MM.1S (cell line): Measurements from ENCODE around the gene SLC38A1.
A peak's percentile ranks its signal among the peaks of the same experiment; 100 is the strongest.

ENCODE experiments used
- DNase-seq: peaks from one replicate; pipeline ENCODE4 v3.0.0-alpha.2; 2015
- H2AFZ ChIP-seq: fragments of 300-600 bp; sonication (generic); 2 replicates; pipeline ENCODE4 v1.6.0; 2016; ENCODE audit warnings: antibody characterized with exemption, low read length
- H3F3A ChIP-seq: fragments of 300-600 bp; sonication (generic); 2 replicates; pipeline ENCODE4 v1.6.1; 2016; ENCODE audit warnings: mild to moderate bottlenecking, antibody characterized with exemption, low read length, moderate library complexity, mixed read lengths; ENCODE audit not compliant: insufficient read depth
- H3K27ac ChIP-seq: fragments of 300-600 bp; sonication (generic); 2 replicates; pipeline ENCODE4 v1.5.1; 2016; ENCODE audit warnings: mild to moderate bottlenecking, low read length
- H3K27me3 ChIP-seq: fragments of 300-600 bp; sonication (generic); replicated peaks from 2 replicates; pipeline ENCODE4 v1.6.0; 2016; ENCODE audit warnings: low read length; ENCODE audit not compliant: insufficient read depth
- H3K36me3 ChIP-seq: fragments of 300-600 bp; sonication (generic); replicated peaks from 2 replicates; pipeline ENCODE4 v1.6.1; 2016; ENCODE audit warnings: mild to moderate bottlenecking, low read length, mixed read lengths; ENCODE audit not compliant: insufficient read depth
- H3K4me1 ChIP-seq: fragments of 300-600 bp; sonication (generic); 2 replicates; pipeline ENCODE4 v1.6.1; 2016; ENCODE audit warnings: low read length, mixed read lengths
- H3K4me2 ChIP-seq: fragments of 300-600 bp; sonication (generic); 2 replicates; pipeline ENCODE4 v1.6.0; 2016; ENCODE audit warnings: low read depth, low read length
- H3K4me3 ChIP-seq: fragments of 300-600 bp; sonication (generic); 2 replicates; pipeline ENCODE4 v1.5.1; 2016; ENCODE audit warnings: low read length, mixed read lengths
- H3K79me2 ChIP-seq: fragments of 300-600 bp; sonication (generic); 2 replicates; pipeline ENCODE4 v1.6.1; 2016; ENCODE audit warnings: mixed run types, low read length, mixed read lengths
- H3K9ac ChIP-seq: fragments of 300-600 bp; sonication (generic); 2 replicates; pipeline ENCODE4 v1.6.1; 2016; ENCODE audit warnings: low read length, mixed read lengths
- H3K9me2 ChIP-seq: fragments of 300-600 bp; sonication (generic); replicated peaks from 2 replicates; pipeline ENCODE4 v1.6.1; 2016; ENCODE audit warnings: mild to moderate bottlenecking, low read length, mixed read lengths; ENCODE audit not compliant: insufficient read depth
- H3K9me3 ChIP-seq: fragments of 300-600 bp; sonication (generic); replicated peaks from 2 replicates; pipeline ENCODE4 v1.6.1; 2016; ENCODE audit warnings: mild to moderate bottlenecking, low read length, mixed read lengths; ENCODE audit not compliant: insufficient read depth
- H4K20me1 ChIP-seq: fragments of 300-600 bp; sonication (generic); 2 replicates; pipeline ENCODE4 v1.6.1; 2016; ENCODE audit warnings: mild to moderate bottlenecking, low read length, moderate library complexity, mixed read lengths; ENCODE audit not compliant: insufficient read depth
- EZH2 ChIP-seq: fragments of 300-600 bp; sonication (generic); optimal IDR thresholded peaks from 2 replicates; pipeline ENCODE3; 2017; ENCODE audit warnings: low read depth, mild to moderate bottlenecking, antibody characterized with exemption, low read length, mixed read lengths
- EZH2phosphoT487 ChIP-seq: fragments of 300-600 bp; sonication (generic); IDR thresholded peaks from 2 replicates; pipeline ENCODE4 v1.6.1; 2018; ENCODE audit warnings: antibody characterized with exemption, low read length
- TF ChIP-seq, protein P1 (sequence below): fragments of 300-600 bp; sonication (generic); IDR thresholded peaks from 2 replicates; pipeline ENCODE4 v1.5.1; 2016; ENCODE audit warnings: antibody characterized with exemption, low read length, mixed read lengths

The SLC38A1 gene

DNA sequence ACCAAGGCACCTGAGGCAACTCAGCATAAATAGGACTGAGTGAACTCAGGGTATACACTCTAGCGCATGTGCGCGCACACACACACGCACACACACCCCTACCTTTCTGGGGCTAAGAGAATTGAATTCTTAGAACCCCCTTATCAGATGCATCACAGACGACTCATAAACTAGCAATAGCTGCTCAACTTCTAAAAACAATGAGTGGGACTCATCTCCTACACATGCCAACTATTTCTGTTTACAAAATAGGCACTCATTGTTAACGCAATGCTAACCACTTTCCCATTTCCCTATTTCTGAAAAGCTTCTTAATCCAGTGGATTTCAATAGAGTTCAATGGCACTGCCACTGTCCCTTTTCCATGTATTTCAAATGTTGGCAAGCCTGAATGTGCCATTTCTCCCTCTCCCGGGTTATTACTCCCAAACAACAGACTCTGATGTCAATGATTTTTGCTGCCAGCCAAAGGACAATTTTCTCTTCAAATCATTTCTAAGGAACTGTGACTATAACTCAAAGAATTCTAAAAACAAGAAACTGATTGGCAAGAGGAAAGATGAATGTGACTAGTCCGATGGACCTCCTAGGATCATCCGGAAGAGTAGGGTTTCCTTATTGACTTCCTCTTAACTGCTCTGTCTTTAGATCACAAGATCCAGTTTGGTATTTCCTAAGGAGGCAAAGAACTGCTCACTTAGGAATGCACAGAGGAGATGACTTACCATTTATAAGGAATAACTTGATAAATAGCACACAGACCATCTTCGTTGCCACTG is 48.8 kb downstream of the SLC38A1 start:
- Histone ChIP-seq H4K20me1 (no peaks in the 10 kb centered on the region), H3F3A (peaks cover 54% of the 10 kb centered on the region), H3K9me2 (no peaks in the 10 kb centered on the region), H3K4me2 (peak overlapping the region; percentile 56), H3K27me3 (no peaks in the 10 kb centered on the region), H3K27ac (peak overlapping the region; percentile 95), H3K36me3 (peaks cover 10% of the 10 kb centered on the region; the same call in 1 of the 2 replicates), H3K9me3 (no peaks in the 10 kb centered on the region), H3K9ac (no peak overlapping the region), H3K4me1 (peaks cover 70% of the 10 kb centered on the region), H3K4me3 (no peak overlapping the region), H2AFZ (no peak overlapping the region), H3K79me2 (peaks cover 70% of the 10 kb centered on the region)
- TF ChIP-seq, protein P1, sequence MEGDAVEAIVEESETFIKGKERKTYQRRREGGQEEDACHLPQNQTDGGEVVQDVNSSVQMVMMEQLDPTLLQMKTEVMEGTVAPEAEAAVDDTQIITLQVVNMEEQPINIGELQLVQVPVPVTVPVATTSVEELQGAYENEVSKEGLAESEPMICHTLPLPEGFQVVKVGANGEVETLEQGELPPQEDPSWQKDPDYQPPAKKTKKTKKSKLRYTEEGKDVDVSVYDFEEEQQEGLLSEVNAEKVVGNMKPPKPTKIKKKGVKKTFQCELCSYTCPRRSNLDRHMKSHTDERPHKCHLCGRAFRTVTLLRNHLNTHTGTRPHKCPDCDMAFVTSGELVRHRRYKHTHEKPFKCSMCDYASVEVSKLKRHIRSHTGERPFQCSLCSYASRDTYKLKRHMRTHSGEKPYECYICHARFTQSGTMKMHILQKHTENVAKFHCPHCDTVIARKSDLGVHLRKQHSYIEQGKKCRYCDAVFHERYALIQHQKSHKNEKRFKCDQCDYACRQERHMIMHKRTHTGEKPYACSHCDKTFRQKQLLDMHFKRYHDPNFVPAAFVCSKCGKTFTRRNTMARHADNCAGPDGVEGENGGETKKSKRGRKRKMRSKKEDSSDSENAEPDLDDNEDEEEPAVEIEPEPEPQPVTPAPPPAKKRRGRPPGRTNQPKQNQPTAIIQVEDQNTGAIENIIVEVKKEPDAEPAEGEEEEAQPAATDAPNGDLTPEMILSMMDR: no peak
- TF ChIP-seq EZH2 (no peak), EZH2phosphoT487 (no peak)
- DNase-seq: no peak

DNA sequence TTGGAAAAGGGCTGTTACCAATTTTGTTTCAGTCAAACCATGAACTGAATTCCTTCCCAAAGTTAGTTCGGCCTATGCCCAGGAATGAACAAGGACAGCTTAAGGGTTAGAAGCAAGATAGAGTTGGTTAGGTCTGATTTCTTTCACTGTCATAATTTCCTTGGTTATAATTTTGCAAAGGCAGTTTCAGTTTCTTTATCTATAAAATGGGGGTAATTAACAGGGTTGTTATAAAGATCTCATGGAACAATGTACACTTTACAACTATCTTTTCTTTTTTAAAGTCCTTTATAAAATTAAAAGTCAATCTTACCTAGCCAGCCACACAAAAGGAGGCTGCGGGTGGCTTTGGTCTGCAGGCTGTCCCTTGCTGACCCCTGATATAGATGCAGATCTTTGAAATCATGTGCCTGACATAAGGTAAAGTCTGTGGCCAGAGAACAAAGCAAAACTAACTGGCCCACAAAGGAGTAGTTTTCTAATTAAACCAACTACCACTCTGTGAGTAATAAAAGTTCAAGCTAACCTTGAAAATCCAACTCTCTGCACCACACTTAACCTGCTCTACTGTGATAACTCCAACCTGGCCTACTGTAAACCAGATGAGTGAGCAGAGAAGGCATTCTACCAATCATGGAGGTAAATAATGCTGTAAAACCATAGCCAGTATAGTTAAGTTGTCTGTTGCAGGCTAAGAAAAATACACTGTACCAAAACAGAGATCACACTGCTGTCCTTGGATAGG is 49.5 kb downstream of the SLC38A1 start:
- Histone ChIP-seq H3K9ac (no peak overlapping the region), H3K27ac (peak overlapping the region; percentile 95), H3K4me3 (no peak overlapping the region), H3F3A (peaks cover 61% of the 10 kb centered on the region), H3K4me2 (peak overlapping the region; percentile 56), H3K36me3 (peaks cover 9% of the 10 kb centered on the region; the same call in 1 of the 2 replicates), H3K9me2 (no peaks in the 10 kb centered on the region), H3K9me3 (no peaks in the 10 kb centered on the region), H2AFZ (no peak overlapping the region), H3K27me3 (no peaks in the 10 kb centered on the region), H4K20me1 (no peaks in the 10 kb centered on the region), H3K4me1 (peaks cover 75% of the 10 kb centered on the region), H3K79me2 (peaks cover 65% of the 10 kb centered on the region)
- no peak for DNase-seq
- no peak for TF ChIP-seq EZH2
- TF ChIP-seq, protein P1: no peak
- TF ChIP-seq EZH2phosphoT487: no peak

DNA sequence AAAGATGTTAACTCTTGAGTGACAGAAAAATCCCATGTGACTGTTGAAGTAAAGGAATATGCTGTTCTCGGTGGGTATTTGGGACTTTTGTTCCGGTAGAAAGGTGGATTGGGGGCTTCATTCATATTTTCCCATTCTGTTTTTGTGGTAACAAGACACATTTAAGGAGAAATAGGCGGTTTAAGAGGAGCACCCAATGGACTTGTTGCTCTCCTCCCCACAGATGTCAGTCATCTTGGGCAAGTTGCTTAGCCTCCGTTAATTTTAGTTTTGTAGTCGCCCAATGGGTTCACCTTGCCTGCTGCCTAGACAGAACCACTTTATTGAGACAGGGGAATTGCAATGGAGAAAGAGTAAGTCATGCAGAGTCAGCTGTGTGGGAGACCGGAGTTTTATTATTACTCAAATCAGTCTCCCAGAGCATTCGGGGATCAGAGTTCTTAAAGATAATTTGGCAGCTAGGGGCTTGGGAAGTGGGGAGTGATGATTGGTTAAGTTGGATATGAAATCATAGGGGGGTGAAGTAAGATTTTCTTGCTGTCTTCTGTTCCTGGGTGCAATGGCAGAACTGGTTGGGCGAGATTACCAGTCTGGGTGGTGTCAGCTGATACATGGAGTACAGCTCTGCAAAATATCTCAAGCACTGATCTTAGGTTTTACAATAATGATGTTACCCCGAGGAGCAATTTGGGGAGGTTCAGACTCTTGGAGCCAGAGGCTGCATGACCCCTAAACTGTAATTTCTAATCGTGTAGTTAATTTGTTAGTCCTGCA is 50.3 kb downstream of the SLC38A1 start:
- 0 out of 2 replicates have a peak, but pooled peaks cover 3% of the 10 kb centered on the region for H3K36me3 ChIP-seq
- no peak for DNase-seq
- no peak overlapping the region; the same call in 1 of the 2 replicates for H3K9ac ChIP-seq
- no peaks in the 10 kb centered on the region for H4K20me1 ChIP-seq
- no peaks in the 10 kb centered on the region for H3K9me2 ChIP-seq
- no peaks in the 10 kb centered on the region for H3K9me3 ChIP-seq
- peaks cover 61% of the 10 kb centered on the region for H3F3A ChIP-seq
- peaks cover 68% of the 10 kb centered on the region for H3K79me2 ChIP-seq
- peak overlapping the region; percentile 95; the same call in 1 of the 2 replicates for H3K27ac ChIP-seq
- TF ChIP-seq, protein P1: no peak
- no peak for TF ChIP-seq EZH2phosphoT487
- no peak for TF ChIP-seq EZH2
- no peak overlapping the region for H2AFZ ChIP-seq
- peaks cover 76% of the 10 kb centered on the region for H3K4me1 ChIP-seq
- peak overlapping the region; percentile 56 for H3K4me2 ChIP-seq
- peak overlapping the region; percentile 13; the same call in 1 of the 2 replicates for H3K4me3 ChIP-seq
- no peaks in the 10 kb centered on the region for H3K27me3 ChIP-seq
